Testis (tissue), 3 donors: Measurements from ENCODE around the gene SPDL1. TPM values are rescaled to one million over a fixed set of nuclear protein-coding genes. Genes with fewer than 3 reads are reported as not detected.

Experiments
- DNase-seq: peaks from one replicate; pipeline ENCODE4 v3.0.0-alpha.2; 2019
- H3K27ac ChIP-seq, 2 donors: fragments of 200-600 bp; sonication (generic); one replicate each; pipeline ENCODE4 v1.5.1; 2019
- H3K27me3 ChIP-seq: fragments of 200-600 bp; sonication (generic); one replicate; pipeline ENCODE4 v1.5.1; 2019
- H3K36me3 ChIP-seq: fragments of 200-600 bp; sonication (generic); one replicate; pipeline ENCODE4 v1.5.1; 2017; ENCODE audit warnings: low read depth; ENCODE audit errors: missing control alignments
- H3K4me1 ChIP-seq: fragments of 200-600 bp; sonication (generic); one replicate; pipeline ENCODE4 v1.5.1; 2019
- H3K4me3 ChIP-seq, 2 donors: fragments of 200-600 bp; sonication (generic); one replicate each; pipeline ENCODE4 v1.5.1; 2017 to 2019
- H3K9me3 ChIP-seq: fragments of 200-600 bp; sonication (generic); one replicate; pipeline ENCODE4 v1.5.1; 2017
- CTCF ChIP-seq, 3 experiments: fragments of 450-650 bp in 2 of 3; fragments of 200-600 bp in 1 of 3; sonication (generic) in 1 of 3; IDR thresholded peaks; one replicate each; pipeline ENCODE4 v1.5.1; 2016 to 2019; ENCODE audit warnings: antibody characterized with exemption in 3 of 3, mild to moderate bottlenecking in 2 of 3, moderate library complexity in 1 of 3
- POLR2A ChIP-seq: fragments of 450-650 bp; IDR thresholded peaks from one replicate; pipeline ENCODE4 v1.6.1; 2017; ENCODE audit warnings: antibody characterized with exemption, mild to moderate bottlenecking, moderate library complexity
- WGBS, 2 donors: methylation state at CpG; one replicate each; pipeline ENCODE4 v1.1.5; 2018; 5-methylcytosine and 5-hydroxymethylcytosine counted together
- intact Hi-C: fragments of 100-400 bp; cut with DNase I; formaldehyde crosslinking; loops from one replicate; pipeline ENCODE4 v1.15.1; 2023; ENCODE audit warnings: low total_unique reads
- polyA plus RNA-seq: library from polyadenylated mRNA; stranded (reverse); fragments of 350-450 nt; fragmentation: Illumina TruSeq; extraction: RNeasy Lipid Tissue Mini Kit (QIAGEN cat#74804); gene quantifications from one replicate; pipeline ENCODE4 v1.2.3, GENCODE V29; 2014; ENCODE audit warnings: low read depth, low replicate concordance; ENCODE audit not compliant: insufficient read depth
- total RNA-seq, 2 donors: library from RNA; depleted of rRNA; stranded (reverse); fragments of >200 nt; gene quantifications; one replicate each; pipeline ENCODE4 v1.2.3, GENCODE V29; 2016

The SPDL1 gene
- total and polyA plus RNA-seq, 3 donors from 2014 or later = 28.3 to 52.6 (median 36.8) TPM

DNA sequence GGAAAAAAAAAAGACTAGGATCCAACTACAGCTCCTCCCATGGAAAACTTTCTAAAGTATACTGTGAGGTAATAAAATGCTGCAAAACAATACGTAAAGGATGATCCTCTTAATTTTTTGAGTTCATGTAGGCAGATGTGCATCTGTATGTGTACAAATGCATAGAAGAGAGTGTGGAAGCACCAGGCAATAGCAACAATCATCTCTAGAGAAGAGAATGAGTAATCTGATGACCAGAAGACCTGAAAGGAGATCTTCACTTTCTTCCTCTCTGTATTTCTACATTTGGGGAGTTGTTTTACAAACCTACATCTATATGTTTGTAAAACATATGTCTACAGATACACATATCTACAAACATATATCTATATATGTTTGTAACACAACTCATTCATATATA is 29.3 kb upstream of the SPDL1 start:
- H3K27ac ChIP-seq = no peak overlapping the region
- H3K4me3 ChIP-seq = no peak overlapping the region
- H3K27me3 ChIP-seq = no peaks in the 10 kb centered on the region
- intact Hi-C loops = no loop called here
- 81 to 95% methylated on average over 1 of the region's 1 CpG for WGBS, 2 donors
- no peak for DNase-seq
- TF ChIP-seq POLR2A (no peak), CTCF (IDR thresholded peaks at IDR 0.05) (no peak)
- no peaks in the 10 kb centered on the region for H3K9me3 ChIP-seq
- H3K36me3 ChIP-seq = no peaks in the 10 kb centered on the region
- H3K4me1 ChIP-seq = no peaks in the 10 kb centered on the region

GRCh38 chr5:169557838-169558237 is 25.7 kb upstream of the SPDL1 start:
- TF ChIP-seq POLR2A (no peak), CTCF (IDR thresholded peaks at IDR 0.05) (no peak)
- Histone ChIP-seq H3K9me3 (no peaks in the 10 kb centered on the region), H3K27me3 (no peaks in the 10 kb centered on the region), H3K27ac (no peak overlapping the region), H3K36me3 (no peaks in the 10 kb centered on the region), H3K4me3 (no peak overlapping the region), H3K4me1 (no peaks in the 10 kb centered on the region)
- no peak for DNase-seq
- intact Hi-C loops = no loop called here
- WGBS, 2 donors = 76 to 79% methylated on average over 1 of the region's 1 CpG

DNA sequence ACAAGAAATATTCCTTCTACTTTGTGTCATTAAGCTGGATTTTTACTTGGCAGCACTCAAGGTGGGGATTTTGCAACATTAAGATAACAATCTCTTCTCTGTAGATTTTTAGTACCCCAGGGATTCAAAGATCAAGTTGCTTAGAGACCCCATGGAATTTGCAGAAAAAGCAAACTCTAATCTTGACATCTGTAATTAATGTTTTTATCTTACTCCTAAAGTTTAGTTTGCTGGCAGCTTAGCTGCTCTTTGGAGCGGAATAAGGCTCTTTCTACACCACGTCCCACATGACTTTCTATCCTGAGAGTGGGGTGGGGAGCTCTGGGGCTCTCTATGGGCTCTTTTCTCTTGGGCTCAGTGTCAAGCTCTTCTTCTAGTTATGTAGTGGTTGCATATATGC is 21.7 kb upstream of the SPDL1 start:
- no peaks in the 10 kb centered on the region for H3K27me3 ChIP-seq
- H3K4me3 ChIP-seq = no peak overlapping the region
- no peak for DNase-seq
- intact Hi-C loops = no loop called here
- no peak overlapping the region for H3K27ac ChIP-seq
- WGBS, 2 donors = 25 to 51% methylated on average over 2 of the region's 2 CpGs
- H3K36me3 ChIP-seq = no peaks in the 10 kb centered on the region
- H3K4me1 ChIP-seq = no peaks in the 10 kb centered on the region
- H3K9me3 ChIP-seq = no peaks in the 10 kb centered on the region
- TF ChIP-seq CTCF (IDR thresholded peaks at IDR 0.05) = no peak
- TF ChIP-seq POLR2A = no peak

- H3K27me3 ChIP-seq = no peaks in the 10 kb centered on the region
- H3K27ac ChIP-seq = no peak overlapping the region
- H3K36me3 ChIP-seq = no peaks in the 10 kb centered on the region
- DNase-seq = no peak
- TF ChIP-seq CTCF (IDR thresholded peaks at IDR 0.05) (no peak), POLR2A (no peak)
- no peaks in the 10 kb centered on the region for H3K9me3 ChIP-seq
- WGBS, 2 donors = 38 to 58% methylated on average over 1 of the region's 1 CpG
- intact Hi-C loops = no loop called here
- H3K4me1 ChIP-seq = no peaks in the 10 kb centered on the region
- no peak overlapping the region for H3K4me3 ChIP-seq
Measured at GRCh38 chr5:169563369-169563768, 20.2 kb upstream of the SPDL1 start.

DNA sequence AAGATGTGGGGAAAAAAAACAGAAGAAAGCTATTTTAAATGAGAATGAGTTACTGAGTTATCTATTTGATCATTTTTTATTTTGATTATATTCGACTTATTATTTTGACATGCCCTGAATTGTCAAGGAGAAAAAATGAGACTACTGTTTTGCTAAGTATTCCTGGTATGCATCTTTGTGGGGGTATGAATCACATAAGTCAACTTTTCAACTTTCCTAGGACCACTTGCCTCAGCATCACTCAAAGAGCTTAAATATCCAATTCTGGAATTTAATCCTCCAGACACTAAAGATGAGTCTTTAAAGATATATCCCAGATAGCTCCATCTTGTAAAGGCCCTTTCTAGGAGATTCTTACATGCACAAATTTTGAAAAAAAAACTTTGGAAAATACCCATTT is 17.4 kb upstream of the SPDL1 start:
- DNase-seq = no peak
- Histone ChIP-seq H3K27me3 (no peaks in the 10 kb centered on the region), H3K27ac (no peak overlapping the region), H3K36me3 (no peaks in the 10 kb centered on the region), H3K4me3 (no peak overlapping the region), H3K4me1 (no peaks in the 10 kb centered on the region), H3K9me3 (no peaks in the 10 kb centered on the region)
- TF ChIP-seq CTCF (IDR thresholded peaks at IDR 0.05) (no peak), POLR2A (no peak)
- WGBS, 2 donors = 42 to 57% methylated on average over 1 of the region's 1 CpG
- intact Hi-C loops = no loop called here
